Sigmoid colon (tissue), 4 donors: ENCODE data around the gene FOXP1.

Experiments used
- CTCF ChIP-seq, 4 experiments: fragments of 450-650 bp in 3 of 4; fragments of 200-600 bp in 1 of 4; IDR thresholded peaks; one replicate each; pipeline ENCODE4 v1.5.1; 2016 to 2019; ENCODE audit warnings: antibody characterized with exemption in 4 of 4, mild to moderate bottlenecking in 3 of 4, moderate library complexity in 2 of 4
- EP300 ChIP-seq, 4 donors: sonication (generic); formaldehyde crosslinking; IDR thresholded peaks; one replicate each; pipeline ENCODE4 v1.6.1; 2017; ENCODE audit warnings: antibody characterized with exemption in 4 of 4

DNA sequence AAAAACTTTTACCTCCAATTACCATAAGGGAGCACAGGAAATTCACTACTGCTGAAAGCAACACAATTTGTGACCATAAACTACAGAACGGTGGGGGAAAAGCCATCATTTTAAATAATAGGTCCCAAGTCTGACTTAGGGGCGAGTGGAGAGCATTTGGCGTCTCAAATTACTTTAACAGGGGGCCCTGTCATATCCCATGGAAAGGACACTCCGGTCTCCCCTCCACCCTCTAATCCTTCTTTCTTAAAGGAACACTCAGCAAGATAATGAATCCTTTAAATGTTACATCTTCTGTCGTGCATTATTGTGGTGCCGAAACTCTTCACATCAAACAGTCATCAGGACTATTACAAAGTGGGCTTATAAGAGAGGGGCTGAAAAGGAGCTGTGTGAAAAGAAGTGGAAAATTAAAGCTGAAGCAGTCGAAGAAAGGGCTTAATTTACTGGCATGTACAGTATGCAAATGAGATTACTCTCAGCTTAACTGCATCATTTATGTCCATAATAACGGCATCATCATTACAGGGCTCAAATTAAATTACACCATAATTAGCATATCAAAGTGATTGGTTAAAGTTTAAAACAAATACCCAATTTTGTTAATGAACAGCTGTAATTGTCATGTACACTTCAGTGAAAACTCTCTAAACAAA is 342.2 kb downstream of the FOXP1 start:
- TF ChIP-seq CTCF (IDR thresholded peaks at IDR 0.05) (no peak), EP300 (IDR thresholded peaks at IDR 0.05) (no peak)
